Omental fat pad (tissue), 4 donors: ENCODE measurements around the gene METTL25B. TPM values are rescaled to one million over a fixed set of nuclear protein-coding genes. Genes with fewer than 3 reads are reported as not detected.

Experiments
- ATAC-seq: fragments of 150-250 bp; one replicate; pipeline ENCODE4 v1.9.1; 2016; ENCODE audit warnings: mild to moderate bottlenecking, moderate library complexity; ENCODE audit not compliant: low FRiP score
- DNase-seq: peaks from one replicate; pipeline ENCODE4 v3.0.0-alpha.2; 2019; ENCODE audit warnings: low spot score
- CTCF ChIP-seq, 3 donors: fragments of 450-650 bp; IDR thresholded peaks; one replicate each; pipeline ENCODE4 v1.5.1; 2016 to 2017; ENCODE audit warnings: antibody characterized with exemption in 3 of 3, mild to moderate bottlenecking in 3 of 3, moderate library complexity in 2 of 3
- total RNA-seq, 4 donors: library from RNA; depleted of rRNA; stranded (reverse); fragments of >200 nt; gene quantifications; one replicate each; pipeline ENCODE4 v1.1.0, GENCODE V29; 2016

Gene METTL25B
- total RNA-seq, 4 donors from 2014 or later = 12.1 to 25.4 (median 18.8) TPM

GRCh38 chr1:156706657-156707416 is 21.4 kb upstream of the METTL25B start:
- no peak for TF ChIP-seq CTCF (IDR thresholded peaks at IDR 0.05)
- ATAC-seq = no peak
- no peak for DNase-seq

- TF ChIP-seq CTCF (IDR thresholded peaks at IDR 0.05) = no peak
- ATAC-seq = no peak
- DNase-seq = no peak
These were observed 20.7 kb upstream of the METTL25B start for GRCh38 chr1:156707417-156708217.

- DNase-seq (no peak), ATAC-seq (no peak)
- TF ChIP-seq CTCF (IDR thresholded peaks at IDR 0.05) = no peak
These were observed 20.0 kb upstream of the METTL25B start for GRCh38 chr1:156708218-156708661.

GRCh38 chr1:156709031-156709430 is 19.2 kb upstream of the METTL25B start:
- no peak for TF ChIP-seq CTCF (IDR thresholded peaks at IDR 0.05)
- no peak for ATAC-seq

GRCh38 chr1:156709757-156710489 is 18.3 kb upstream of the METTL25B start:
- TF ChIP-seq CTCF (IDR thresholded peaks at IDR 0.05) = no peak

More at GRCh38 chr1:156709031-156709430, 19.2 kb upstream of the METTL25B start:
- DNase-seq = no peak

GRCh38 chr1:156711011-156711817 is 17.1 kb upstream of the METTL25B start:
- ATAC-seq (no peak), DNase-seq (no peak)

More at GRCh38 chr1:156709757-156710489, 18.3 kb upstream of the METTL25B start:
- no peak for DNase-seq
- ATAC-seq = peak; percentile 60

More at GRCh38 chr1:156711011-156711817, 17.1 kb upstream of the METTL25B start:
- no peak for TF ChIP-seq CTCF (IDR thresholded peaks at IDR 0.05)
